NCI-H748 (cell line): ENCODE data around the gene WSCD2.
"Not testable (repeated sequence)": the region's sequence is repeated elsewhere in the genome, so short reads cannot be mapped to it uniquely, and the experiment has no call there.

Experiments used
- DNase-seq: peaks from one replicate; lab custom pipeline; 2025; ENCODE audit not compliant: unreplicated experiment; lab: John Stamatoyannopoulos, UW

WSCD2 gene

GRCh38 chr12:108193493-108193892 lies 64.4 kb downstream of the WSCD2 start:
- no peak for DNase-seq

- DNase-seq, result peak; percentile 39
These were observed 64.8 kb downstream of the WSCD2 start for GRCh38 chr12:108193917-108194316.

GRCh38 chr12:108194585-108194984 lies 65.5 kb downstream of the WSCD2 start:
- no peak for DNase-seq

- DNase-seq, result no peak
These were observed 67.2 kb downstream of the WSCD2 start for GRCh38 chr12:108196319-108196718.

GRCh38 chr12:108196921-108197320 lies 67.8 kb downstream of the WSCD2 start:
- no peak for DNase-seq

GRCh38 chr12:108198043-108198442 lies 69.0 kb downstream of the WSCD2 start:
- DNase-seq, result no peak

- no peak for DNase-seq
These were observed 70.0 kb downstream of the WSCD2 start for GRCh38 chr12:108199106-108199505.

GRCh38 chr12:108201808-108202207 lies 72.7 kb downstream of the WSCD2 start:
- no peak for DNase-seq

- DNase-seq, result no peak
These were observed 75.3 kb downstream of the WSCD2 start for GRCh38 chr12:108204117-108204987.

GRCh38 chr12:108205864-108206263 lies 76.8 kb downstream of the WSCD2 start:
- no peak for DNase-seq

- DNase-seq, result no peak
These were observed 79.0 kb downstream of the WSCD2 start for GRCh38 chr12:108207791-108208730.

- no peak for DNase-seq
These were observed 80.9 kb downstream of the WSCD2 start for GRCh38 chr12:108210001-108210400.

GRCh38 chr12:108211157-108211556 lies 82.1 kb downstream of the WSCD2 start:
- no peak for DNase-seq

- no peak for DNase-seq
These were observed 84.9 kb downstream of the WSCD2 start for GRCh38 chr12:108213871-108214445.

- no peak for DNase-seq
These were observed 85.4 kb downstream of the WSCD2 start for GRCh38 chr12:108214486-108214885.

GRCh38 chr12:108215458-108215857 lies 86.4 kb downstream of the WSCD2 start:
- DNase-seq, result peak; percentile 7

- peak; percentile 48 for DNase-seq
These were observed 89.8 kb downstream of the WSCD2 start for GRCh38 chr12:108218921-108219320.

GRCh38 chr12:108225101-108225500 lies 96.0 kb downstream of the WSCD2 start:
- not testable (repeated sequence) for DNase-seq

GRCh38 chr12:108226866-108227265 lies 97.8 kb downstream of the WSCD2 start:
- no peak for DNase-seq

- no peak for DNase-seq
These were observed 99.7 kb downstream of the WSCD2 start for GRCh38 chr12:108228746-108229145.

GRCh38 chr12:108231109-108231905 lies 102.2 kb downstream of the WSCD2 start:
- DNase-seq, result no peak
